Measurements from ENCODE around the gene MLST8.

DNA sequence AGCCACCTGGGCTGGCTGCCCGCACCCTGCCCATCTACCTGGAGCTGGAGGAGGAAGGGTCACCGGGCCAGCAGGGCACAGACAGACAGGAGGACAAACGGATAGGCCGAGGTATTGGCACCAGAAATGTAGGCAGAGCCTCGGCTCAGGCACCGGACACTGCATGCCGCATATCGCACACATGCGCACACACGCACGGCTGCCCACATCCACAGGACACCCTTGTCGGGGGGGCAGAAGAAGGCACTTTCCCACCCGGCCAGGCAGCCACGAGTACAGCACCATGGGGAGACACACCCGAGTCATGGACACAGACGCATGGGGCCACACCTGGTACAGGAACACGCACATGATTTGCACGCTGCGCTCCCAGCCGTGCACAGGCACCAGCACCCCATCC lies 23.3 kb upstream of the MLST8 start:
- TF ChIP-seq POLR2AphosphoS5 (IDR thresholded peaks at IDR 0.05; ENCODE audit: low read depth, low read length) (no peak), TAF1 (IDR thresholded peaks at IDR 0.05; ENCODE audit: borderline replicate concordance, low read depth, low read length) (no peak), POLR2A (IDR thresholded peaks at IDR 0.05; ENCODE audit: low read depth, low read length) (no peak)
